Left lung (tissue), 10 donors: ENCODE measurements around the gene SLC9A7. TPM values are rescaled to one million over a fixed set of nuclear protein-coding genes. Genes with fewer than 3 reads are reported as not detected.

ENCODE experiments used
- ATAC-seq: fragments of 200-7000 bp; cut with Tn5 transposase; one replicate; pipeline ENCODE4 v1.9.1; 2020; ENCODE audit warnings: moderate library complexity
- DNase-seq, 4 donors: peaks; one replicate each; pipeline ENCODE4 v3.0.0-alpha.2; 2013 to 2020
- H3K27ac ChIP-seq, 2 donors: fragments of 200-600 bp; sonication (generic) in 1 of 2; one replicate each; pipeline versions ENCODE4 v1.5.0 to v1.8.0; 2020 to 2021
- H3K27me3 ChIP-seq, 2 donors: fragments of 200-600 bp; sonication (generic) in 1 of 2; one replicate each; pipeline versions ENCODE4 v1.5.0 to v1.8.0; 2020 to 2021
- H3K36me3 ChIP-seq, 2 donors: fragments of 200-600 bp; sonication (generic) in 1 of 2; one replicate each; pipeline versions ENCODE4 v1.5.0 to v1.8.0; 2020 to 2021
- H3K4me1 ChIP-seq, 2 donors: fragments of 200-600 bp; one replicate each; pipeline ENCODE4 v1.8.0; 2021
- H3K4me3 ChIP-seq, 2 donors: fragments of 200-600 bp; sonication (generic) in 1 of 2; one replicate each; pipeline versions ENCODE4 v1.5.0 to v1.8.0; 2020 to 2021; ENCODE audit warnings: mild to moderate bottlenecking in 1 of 2
- H3K9me3 ChIP-seq, 2 donors: fragments of 200-600 bp; sonication (generic) in 1 of 2; one replicate each; pipeline versions ENCODE4 v1.5.0 to v1.8.0; 2020 to 2021
- CTCF ChIP-seq, 2 donors: fragments of 200-600 bp; sonication (generic) in 1 of 2; IDR thresholded peaks; one replicate each; pipeline versions ENCODE4 v1.5.0 to v1.8.0; 2021; ENCODE audit warnings: antibody characterized with exemption in 2 of 2
- intact Hi-C, 2 donors: fragments of 100-400 bp; cut with DNase I; formaldehyde crosslinking; loops; one replicate each; pipeline versions ENCODE4 v1.11.2 to v1.14.2; 2022
- polyA plus RNA-seq, 6 donors: library from polyadenylated mRNA; unstranded; fragments of 120-200 nt; gene quantifications; one replicate each; pipeline ENCODE4 v1.2.1, GENCODE V29; 2013; ENCODE audit not compliant: insufficient read length in 6 of 6
- total RNA-seq, 2 donors: library from RNA; stranded (reverse); fragmentation: NEBNext Ultra II Directional; extraction: Animal tissue kit (Norgen Biotek cat#: 25700); gene quantifications; one replicate each; pipeline ENCODE4 v1.2.1, GENCODE V29; 2021
- donor health status: DM: no; HTN: yes; CAD: no.
- donor health status: DM: no; HTN: no; CAD: no.

Gene SLC9A7
- total and polyA plus RNA-seq, 8 donors: 2.3 to 10.5 (median 3.2) TPM

GRCh38 chrX:46634577-46634976, 124.3 kb downstream of the SLC9A7 start:
- no peak for TF ChIP-seq CTCF (IDR thresholded peaks at IDR 0.05)
- Histone ChIP-seq H3K36me3 (no peaks in the 10 kb centered on the region), H3K9me3 (no peaks in the 10 kb centered on the region), H3K27ac (no peak overlapping the region), H3K4me1 (peaks cover 0 to 3% of the 10 kb centered on the region in 2 donors), H3K4me3 (no peak overlapping the region), H3K27me3 (peaks cover 0 to 3% of the 10 kb centered on the region in 2 donors)
- ATAC-seq (no peak), DNase-seq (no peak)
- intact Hi-C loops: no loop called here

- Histone ChIP-seq H3K9me3 (no peaks in the 10 kb centered on the region), H3K36me3 (no peaks in the 10 kb centered on the region), H3K27me3 (no peaks in the 10 kb centered on the region), H3K27ac (peak overlapping the region in 1 of 2 donors; percentile 93), H3K4me3 (no peak overlapping the region), H3K4me1 (peaks cover 0 to 33% of the 10 kb centered on the region in 2 donors)
- no peak for DNase-seq
- ATAC-seq: no peak
- no peak for TF ChIP-seq CTCF (IDR thresholded peaks at IDR 0.05)
- intact Hi-C loops: no loop called here
Observed at GRCh38 chrX:46630141-46630540, 128.8 kb downstream of the SLC9A7 start.

- Histone ChIP-seq H3K4me3 (no peak overlapping the region), H3K4me1 (peaks cover 0 to 33% of the 10 kb centered on the region in 2 donors), H3K27ac (peak overlapping the region; percentile 53 to 93), H3K9me3 (no peaks in the 10 kb centered on the region), H3K36me3 (no peaks in the 10 kb centered on the region), H3K27me3 (no peaks in the 10 kb centered on the region)
- TF ChIP-seq CTCF (IDR thresholded peaks at IDR 0.05): no peak
- DNase-seq: peak; percentile 46 to 76 (median 54)
- ATAC-seq: peak; percentile 89
- intact Hi-C loops: no loop called here
Observed at GRCh38 chrX:46628460-46629371, 130.2 kb downstream of the SLC9A7 start.

- TF ChIP-seq CTCF (IDR thresholded peaks at IDR 0.05): no peak
- Histone ChIP-seq H3K4me3 (no peak overlapping the region), H3K27ac (peak overlapping the region; percentile 53 to 93), H3K36me3 (no peaks in the 10 kb centered on the region), H3K27me3 (no peaks in the 10 kb centered on the region), H3K4me1 (peaks cover 0 to 33% of the 10 kb centered on the region in 2 donors), H3K9me3 (no peaks in the 10 kb centered on the region)
- DNase-seq (peak in 2 of 4 donors; percentile 67 to 83), ATAC-seq (peak; percentile 4)
- intact Hi-C loops: no loop called here
Observed at GRCh38 chrX:46627711-46628419, 131.1 kb downstream of the SLC9A7 start.

- no peaks in the 10 kb centered on the region for H3K9me3 ChIP-seq
- H3K27me3 ChIP-seq: no peaks in the 10 kb centered on the region
- H3K4me3 ChIP-seq: no peak overlapping the region
- peak overlapping the region in 1 of 2 donors; percentile 93 for H3K27ac ChIP-seq
- intact Hi-C loops: no loop called here
- no peak for DNase-seq
- no peak for ATAC-seq
- no peaks in the 10 kb centered on the region for H3K36me3 ChIP-seq
- peaks cover 0 to 33% of the 10 kb centered on the region in 2 donors for H3K4me1 ChIP-seq
- no peak for TF ChIP-seq CTCF (IDR thresholded peaks at IDR 0.05)
Observed at GRCh38 chrX:46627062-46627461, 131.9 kb downstream of the SLC9A7 start.
